Vagina (tissue), 2 donors: ENCODE data around the gene ATPAF2.

ENCODE experiments used
- CTCF ChIP-seq, 3 experiments: fragments of 450-650 bp in 2 of 3; fragments of 200-600 bp in 1 of 3; sonication (generic) in 1 of 3; IDR thresholded peaks; one replicate each; pipeline ENCODE4 v1.5.1; 2017 to 2019; ENCODE audit warnings: antibody characterized with exemption in 3 of 3, mild to moderate bottlenecking in 2 of 3, moderate library complexity in 2 of 3
- POLR2A ChIP-seq, 2 donors: fragments of 450-650 bp; IDR thresholded peaks; one replicate each; pipeline ENCODE4 v1.6.1; 2017; ENCODE audit warnings: antibody characterized with exemption in 2 of 2, mild to moderate bottlenecking in 2 of 2, moderate library complexity in 2 of 2

GRCh38 chr17:18069101-18069500, 30.1 kb upstream of the ATPAF2 start:
- TF ChIP-seq CTCF (IDR thresholded peaks at IDR 0.05) (no peak), POLR2A (IDR thresholded peaks at IDR 0.05) (no peak)
